Coronary artery (tissue), 2 donors: ENCODE results near the gene ZER1.

Experiments
- DNase-seq: peaks from one replicate; pipeline ENCODE4 v3.0.0-alpha.2; 2017; ENCODE audit warnings: low spot score
- H3K27ac ChIP-seq, 2 donors: fragments of 200-600 bp; sonication (generic); one replicate each; pipeline ENCODE4 v1.5.1; 2016 to 2019
- H3K4me3 ChIP-seq: fragments of 200-600 bp; sonication (generic); 2 replicates; pipeline ENCODE4 v1.5.1; 2016; ENCODE audit warnings: mild to moderate bottlenecking, moderate library complexity
- TF ChIP-seq, protein P1 (sequence below): fragments of 200-600 bp; sonication (generic); IDR thresholded peaks from one replicate; pipeline ENCODE4 v1.5.1; 2019; ENCODE audit warnings: antibody characterized with exemption

ZER1 gene

DNA sequence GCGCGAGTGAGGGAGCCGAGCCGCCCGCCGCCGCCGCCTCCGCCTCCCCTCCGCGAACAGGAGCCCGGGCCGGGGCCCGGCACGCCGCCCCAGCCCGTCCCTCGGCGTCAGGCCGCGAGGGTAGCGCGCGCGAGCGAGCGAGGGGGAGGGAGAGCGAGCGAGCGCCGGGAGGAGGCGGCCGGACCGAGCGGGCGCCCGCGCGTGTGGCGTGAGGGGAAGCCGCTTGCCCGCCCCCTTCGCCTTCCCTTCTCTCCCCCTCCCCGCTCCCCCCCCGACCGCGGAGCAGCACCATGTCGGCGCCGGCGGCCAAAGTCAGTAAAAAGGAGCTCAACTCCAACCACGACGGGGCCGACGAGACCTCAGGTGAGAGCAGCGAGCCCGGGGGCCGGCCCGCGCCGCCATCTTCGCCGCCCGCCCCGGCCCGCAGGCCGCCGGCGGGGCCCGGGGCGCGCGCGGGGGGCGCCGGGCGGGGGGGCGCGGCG, 82.4 kb downstream of the ZER1 start:
- DNase-seq, result no peak
- peak overlapping the region; percentile 93 for H3K4me3 ChIP-seq

DNA sequence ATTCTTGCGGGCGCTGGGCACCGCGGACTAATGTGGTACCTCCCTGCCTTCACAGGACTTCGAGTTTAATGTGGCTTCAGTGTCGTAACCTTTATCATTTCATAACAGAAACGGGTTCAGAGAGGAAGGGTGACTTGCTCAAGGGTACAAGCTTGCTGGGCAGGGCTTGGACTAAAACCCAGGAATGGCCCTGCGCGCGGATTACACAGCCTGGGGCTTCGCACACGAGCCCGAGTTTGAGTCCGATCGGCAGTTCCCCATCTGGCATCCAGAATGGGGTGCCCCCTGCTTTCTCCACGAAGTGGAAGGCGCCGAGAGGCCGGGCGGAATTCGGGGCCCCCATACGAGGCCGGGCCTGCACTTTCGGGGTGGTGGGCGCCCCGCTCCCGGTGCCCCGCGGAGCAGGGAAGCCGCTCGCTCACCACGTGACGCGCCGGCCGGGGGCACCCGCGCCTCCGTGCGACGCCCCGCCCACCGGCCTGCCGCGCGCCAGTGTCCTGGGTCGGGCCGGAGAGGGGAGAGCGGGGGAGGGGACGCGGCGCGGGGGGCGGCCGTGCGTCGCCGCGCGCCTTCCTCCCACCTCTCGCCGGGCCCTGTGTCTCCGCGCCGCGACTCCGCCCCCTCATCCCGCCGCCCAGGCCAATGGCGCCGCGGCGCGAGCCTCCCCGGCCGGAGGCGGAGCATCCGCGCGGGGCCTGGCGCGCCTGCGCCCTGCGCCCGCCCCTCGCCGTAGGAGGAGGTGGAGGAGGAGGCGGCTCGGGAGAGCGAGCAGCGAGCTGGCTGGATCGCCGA, 83.0 kb downstream of the ZER1 start, which contains the start of gene SET:
SET (plus strand) TSS at position 722 of the 792 bp plus-strand sequence. CDS start 361 bp downstream, outside the sequence.
- DNase-seq, result peak; percentile 91
- H3K4me3 ChIP-seq, result peak within 1 kb of the TSS; percentile 93
- TF ChIP-seq, protein P1, sequence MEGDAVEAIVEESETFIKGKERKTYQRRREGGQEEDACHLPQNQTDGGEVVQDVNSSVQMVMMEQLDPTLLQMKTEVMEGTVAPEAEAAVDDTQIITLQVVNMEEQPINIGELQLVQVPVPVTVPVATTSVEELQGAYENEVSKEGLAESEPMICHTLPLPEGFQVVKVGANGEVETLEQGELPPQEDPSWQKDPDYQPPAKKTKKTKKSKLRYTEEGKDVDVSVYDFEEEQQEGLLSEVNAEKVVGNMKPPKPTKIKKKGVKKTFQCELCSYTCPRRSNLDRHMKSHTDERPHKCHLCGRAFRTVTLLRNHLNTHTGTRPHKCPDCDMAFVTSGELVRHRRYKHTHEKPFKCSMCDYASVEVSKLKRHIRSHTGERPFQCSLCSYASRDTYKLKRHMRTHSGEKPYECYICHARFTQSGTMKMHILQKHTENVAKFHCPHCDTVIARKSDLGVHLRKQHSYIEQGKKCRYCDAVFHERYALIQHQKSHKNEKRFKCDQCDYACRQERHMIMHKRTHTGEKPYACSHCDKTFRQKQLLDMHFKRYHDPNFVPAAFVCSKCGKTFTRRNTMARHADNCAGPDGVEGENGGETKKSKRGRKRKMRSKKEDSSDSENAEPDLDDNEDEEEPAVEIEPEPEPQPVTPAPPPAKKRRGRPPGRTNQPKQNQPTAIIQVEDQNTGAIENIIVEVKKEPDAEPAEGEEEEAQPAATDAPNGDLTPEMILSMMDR, result no peak
- peak within 1 kb of the TSS; percentile 77 to 97 for H3K27ac ChIP-seq

More for the DNA sequence above, 82.4 kb downstream of the ZER1 start:
- TF ChIP-seq, protein P1, result no peak
- peak overlapping the region; percentile 77 to 97 for H3K27ac ChIP-seq

DNA sequence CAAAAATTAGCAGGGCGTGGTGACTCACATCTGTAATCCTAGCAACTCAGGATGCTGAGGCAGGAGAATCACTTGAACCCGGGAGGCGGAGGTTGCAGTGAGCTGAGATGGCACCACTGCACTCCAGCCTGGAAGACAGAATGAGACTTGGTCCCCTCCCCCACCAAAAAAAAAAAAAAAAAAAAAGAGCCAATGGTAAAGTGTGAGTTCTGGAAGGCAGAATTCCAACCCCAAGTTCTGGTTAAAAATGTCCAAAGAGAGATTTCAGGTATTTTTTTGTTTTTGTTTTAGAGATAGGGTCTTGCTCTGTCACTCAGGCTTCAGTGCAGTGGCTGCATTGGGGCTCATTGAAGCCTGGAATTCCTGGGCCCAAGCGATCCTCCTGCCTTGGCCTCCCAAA, 84.3 kb downstream of the ZER1 start:
- no peak for DNase-seq
- TF ChIP-seq, protein P1, result no peak
- no peak overlapping the region for H3K27ac ChIP-seq
- no peak overlapping the region for H3K4me3 ChIP-seq

DNA sequence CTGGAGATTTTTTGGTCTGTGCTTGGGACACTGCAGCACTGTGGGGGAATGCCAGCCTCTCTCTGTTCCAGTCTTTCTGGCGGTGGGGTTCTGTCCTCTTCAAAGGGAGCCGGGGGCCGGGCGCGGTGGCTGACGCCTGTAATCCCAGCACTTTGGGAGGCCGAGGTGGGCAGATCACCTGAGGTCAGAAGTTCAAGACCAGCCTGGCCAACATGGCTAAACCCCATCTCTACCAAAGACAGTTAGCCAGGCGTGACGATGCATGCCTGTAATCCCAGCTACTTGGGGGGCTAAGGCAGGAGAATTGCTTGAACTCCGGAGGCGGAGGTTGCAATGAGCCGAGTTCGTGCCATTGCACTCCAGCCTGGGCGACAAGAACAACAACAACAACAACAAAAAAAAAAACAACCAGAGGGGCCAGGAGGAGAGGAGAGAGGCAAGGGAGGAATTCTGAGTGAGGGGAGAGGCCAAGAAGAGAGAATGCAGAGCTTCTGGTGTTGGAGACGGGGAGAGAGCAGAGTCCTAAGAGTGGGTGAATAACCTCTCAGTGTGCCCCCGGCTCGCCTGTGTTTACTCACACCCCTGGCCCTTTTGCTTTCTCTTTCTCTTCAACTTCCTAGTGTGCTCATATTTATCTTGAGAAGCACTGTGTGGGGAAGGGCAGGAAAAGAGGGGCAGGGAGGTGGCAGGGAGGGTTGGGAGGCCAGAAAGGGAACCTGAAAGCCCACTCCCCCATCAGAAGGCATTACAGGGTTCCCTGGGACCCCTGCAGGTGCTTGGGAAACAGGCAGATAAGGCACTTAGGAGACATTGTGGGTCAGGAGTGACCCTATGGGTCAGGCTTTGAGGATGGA, 85.9 kb downstream of the ZER1 start:
- DNase-seq, result no peak
- Histone ChIP-seq H3K27ac (peak overlapping the region in 1 of 2 donors; percentile 17), H3K4me3 (no peak overlapping the region)
- TF ChIP-seq, protein P1, result no peak

DNA sequence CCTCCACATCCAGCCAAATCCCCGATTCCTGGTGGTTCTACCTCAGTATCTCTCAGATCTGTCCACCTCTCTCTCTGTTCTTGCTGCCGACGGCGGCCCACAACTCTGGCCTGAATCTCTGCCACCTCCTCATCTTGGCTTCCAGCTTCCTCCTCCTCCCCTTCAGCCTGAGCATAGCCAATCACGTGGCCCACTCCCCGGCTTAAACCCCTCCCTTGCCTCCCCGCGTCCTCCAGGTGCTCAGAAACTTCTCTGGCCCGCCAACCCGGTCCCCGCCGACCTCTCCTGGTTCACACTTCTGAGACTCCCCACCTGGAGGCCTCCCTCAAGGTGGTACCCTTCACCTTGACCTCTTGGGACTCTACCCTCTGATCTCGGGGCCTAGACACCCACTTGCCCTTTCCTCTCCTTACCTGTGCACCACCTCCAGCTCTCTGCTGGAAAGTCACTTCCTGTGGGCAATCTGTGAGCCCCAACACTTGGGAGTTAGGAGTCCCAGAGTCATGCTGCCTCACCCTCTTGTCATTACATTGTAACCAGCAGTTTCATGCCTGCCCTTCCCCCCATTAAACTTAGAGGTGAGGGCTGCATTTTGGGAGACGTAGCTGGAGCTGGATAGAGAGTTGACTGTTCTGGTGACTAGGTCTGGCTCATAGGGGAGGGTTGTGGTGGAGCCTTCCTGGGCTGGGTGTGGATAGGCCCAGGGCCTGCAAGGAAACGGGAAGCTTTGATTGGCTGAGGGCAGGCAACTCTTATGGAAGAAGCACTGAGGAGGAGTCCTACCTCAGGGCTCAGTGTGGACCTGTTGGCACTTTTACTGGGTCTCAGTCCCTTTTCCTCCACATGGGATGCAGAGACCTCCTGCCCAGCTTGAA, 87.2 kb downstream of the ZER1 start:
- H3K27ac ChIP-seq, result peak overlapping the region in 1 of 2 donors; percentile 79
- TF ChIP-seq, protein P1, result no peak
- DNase-seq, result no peak
- H3K4me3 ChIP-seq, result peak overlapping the region; percentile 70

DNA sequence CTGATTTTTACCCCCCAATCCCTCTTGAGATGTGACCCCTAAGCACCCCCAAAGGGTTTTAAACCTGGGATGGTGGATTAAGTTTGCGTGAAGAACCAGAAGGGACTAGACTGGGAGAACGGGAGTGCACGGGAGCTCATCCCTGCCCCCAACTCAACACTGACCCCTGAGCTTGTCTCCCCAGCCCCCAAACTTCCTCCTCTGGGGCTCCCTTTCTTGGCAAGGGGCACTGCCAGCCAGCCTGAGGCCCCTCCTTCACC, 87.7 kb downstream of the ZER1 start:
- no peak for DNase-seq
- Histone ChIP-seq H3K4me3 (peak overlapping the region; percentile 70), H3K27ac (peak overlapping the region in 1 of 2 donors; percentile 79)
- TF ChIP-seq, protein P1, result no peak
